SH-SY5Y (cell line): ENCODE measurements around the gene CAMK2N2.

Experiments
- GATA2 ChIP-seq: IDR thresholded peaks from 2 replicates; pipeline ENCODE4 v1.6.1; 2011; ENCODE audit warnings: mild to moderate bottlenecking, low read depth, low read length
- GATA3 ChIP-seq: IDR thresholded peaks from 2 replicates; pipeline ENCODE4 v1.6.1; 2011; ENCODE audit warnings: low read depth, mild to moderate bottlenecking, low read length, moderate library complexity

- no peak for TF ChIP-seq GATA2
- TF ChIP-seq GATA3: no peak
Observed at GRCh38 chr3:184218814-184219213, 42.5 kb downstream of the CAMK2N2 start.
